Measurements from ENCODE around the gene DPYSL5. TPM values are rescaled to one million over a fixed set of nuclear protein-coding genes. Genes with fewer than 3 reads are reported as not detected.

The DPYSL5 gene
- total and polyA plus RNA-seq, 9 of the 15 experiments (the other 6 are each of a cell fraction or from before 2014, with no cell fraction given): 0.06 TPM; not detected in 8

- ATAC-seq: no peak
- TF ChIP-seq HMG20B (CRISPR knock-in tag; IDR thresholded peaks at IDR 0.05) (no peak), ZNF212 (CRISPR knock-in tag; IDR thresholded peaks at IDR 0.05) (no peak), RBM14 (IDR thresholded peaks at IDR 0.05; ENCODE audit: borderline replicate concordance, insufficient read depth, low read depth, low read length) (no peak), HDAC2 (IDR thresholded peaks at IDR 0.05) (no peak), REST (IDR thresholded peaks at IDR 0.05; ENCODE audit: borderline replicate concordance) (no peak), REST (CRISPR knock-in tag; IDR thresholded peaks at IDR 0.05; ENCODE audit: low read depth) (no peak), ZC3H8 (IDR thresholded peaks at IDR 0.05) (no peak), ARID1B (IDR thresholded peaks at IDR 0.05) (no peak), GATAD2A (IDR thresholded peaks at IDR 0.05) (no peak), BCOR (IDR thresholded peaks at IDR 0.05) (no peak), ZNF263 (CRISPR knock-in tag; IDR thresholded peaks at IDR 0.05; ENCODE audit: borderline replicate concordance) (no peak)
- TF ChIP-seq, protein P1, sequence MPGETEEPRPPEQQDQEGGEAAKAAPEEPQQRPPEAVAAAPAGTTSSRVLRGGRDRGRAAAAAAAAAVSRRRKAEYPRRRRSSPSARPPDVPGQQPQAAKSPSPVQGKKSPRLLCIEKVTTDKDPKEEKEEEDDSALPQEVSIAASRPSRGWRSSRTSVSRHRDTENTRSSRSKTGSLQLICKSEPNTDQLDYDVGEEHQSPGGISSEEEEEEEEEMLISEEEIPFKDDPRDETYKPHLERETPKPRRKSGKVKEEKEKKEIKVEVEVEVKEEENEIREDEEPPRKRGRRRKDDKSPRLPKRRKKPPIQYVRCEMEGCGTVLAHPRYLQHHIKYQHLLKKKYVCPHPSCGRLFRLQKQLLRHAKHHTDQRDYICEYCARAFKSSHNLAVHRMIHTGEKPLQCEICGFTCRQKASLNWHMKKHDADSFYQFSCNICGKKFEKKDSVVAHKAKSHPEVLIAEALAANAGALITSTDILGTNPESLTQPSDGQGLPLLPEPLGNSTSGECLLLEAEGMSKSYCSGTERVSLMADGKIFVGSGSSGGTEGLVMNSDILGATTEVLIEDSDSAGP (CRISPR knock-in tag; IDR thresholded peaks at IDR 0.05): no peak
- TF ChIP-seq, protein P2, sequence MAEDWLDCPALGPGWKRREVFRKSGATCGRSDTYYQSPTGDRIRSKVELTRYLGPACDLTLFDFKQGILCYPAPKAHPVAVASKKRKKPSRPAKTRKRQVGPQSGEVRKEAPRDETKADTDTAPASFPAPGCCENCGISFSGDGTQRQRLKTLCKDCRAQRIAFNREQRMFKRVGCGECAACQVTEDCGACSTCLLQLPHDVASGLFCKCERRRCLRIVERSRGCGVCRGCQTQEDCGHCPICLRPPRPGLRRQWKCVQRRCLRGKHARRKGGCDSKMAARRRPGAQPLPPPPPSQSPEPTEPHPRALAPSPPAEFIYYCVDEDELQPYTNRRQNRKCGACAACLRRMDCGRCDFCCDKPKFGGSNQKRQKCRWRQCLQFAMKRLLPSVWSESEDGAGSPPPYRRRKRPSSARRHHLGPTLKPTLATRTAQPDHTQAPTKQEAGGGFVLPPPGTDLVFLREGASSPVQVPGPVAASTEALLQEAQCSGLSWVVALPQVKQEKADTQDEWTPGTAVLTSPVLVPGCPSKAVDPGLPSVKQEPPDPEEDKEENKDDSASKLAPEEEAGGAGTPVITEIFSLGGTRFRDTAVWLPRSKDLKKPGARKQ (CRISPR knock-in tag; IDR thresholded peaks at IDR 0.05): no peak
Observed at GRCh38 chr2:26934985-26935384, 87.1 kb downstream of the DPYSL5 start.

More at GRCh38 chr2:26934985-26935384, 87.1 kb downstream of the DPYSL5 start:
- Histone ChIP-seq H2AFZ (ENCODE audit: low read depth, low read length) (no peak overlapping the region), H3K79me2 (ENCODE audit: control insufficient read depth, insufficient read depth, low read length) (no peaks in the 10 kb centered on the region), H3K9ac (ENCODE audit: insufficient read depth in 1 of 2, low read depth in 2 of 2, low read length in 2 of 2) (no peak overlapping the region), H3K4me3 (no peak overlapping the region), H4K20me1 (replicated peaks; ENCODE audit: control insufficient read depth, insufficient read depth, low read length) (0 out of 2 replicates have a peak, but pooled peaks cover 1% of the 10 kb centered on the region), H3K9me3 (replicated peaks; ENCODE audit: control insufficient read depth, insufficient read depth, low read depth, low read length) (no peaks in the 10 kb centered on the region), H3K9me1 (ENCODE audit: control insufficient read depth, insufficient read depth, low read length) (no peaks in the 10 kb centered on the region), H3K36me3 (ENCODE audit: control insufficient read depth, insufficient read depth, low read length) (no peaks in the 10 kb centered on the region), H3K27ac (ENCODE audit: extremely low read depth, low read depth, low read length) (no peak overlapping the region), H3K27me3 (ENCODE audit: control insufficient read depth in 2 of 2, insufficient read depth in 2 of 2, low read length in 2 of 2) (peaks cover 41 to 53% of the 10 kb centered on the region in 2 experiments; a peak in 4 of 5 replicates), H3K4me2 (ENCODE audit: insufficient read depth, low read length) (no peak overlapping the region), H3K4me1 (replicated peaks in 1 of 2; ENCODE audit: control insufficient read depth in 2 of 2, insufficient read depth in 2 of 2, low read length in 2 of 2) (peaks cover 0 to 8% of the 10 kb centered on the region in 2 experiments; a peak in 2 of 5 replicates)
- 2% methylated on average over 3 of the region's 3 CpGs for WGBS (ENCODE audit: insufficient coverage, low coverage, missing lambda C conversion rate)
- DNase-seq (ENCODE audit: extremely low read depth in 1 of 4, low spot score in 3 of 4): no peak
- in situ Hi-C loops (cut with MboI): no loop called here
- ChIA-PET POLR2A (interaction anchor here (0.6 to 1.2 kb wide), 2 partner anchors 18 to 265 kb away, joined by 3 read pairs; no protein-coding TSS in a partner anchor), CTCF (ENCODE audit: low intra/inter-chr PET ratio) (interaction anchor here (0.6 kb wide), 1 partner anchor 812 kb away, joined by 3 read pairs; no protein-coding TSS in a partner anchor)
- no TSS peak for BruUV-seq (replicated peaks)
- intact Hi-C loops (cut with micrococcal nuclease): no loop called here
- FAIRE-seq: no peak

Measured in K562 (cell line).